Esophagus squamous epithelium (tissue), 4 donors: ENCODE data around the gene CCDC141.
"Not testable (repeated sequence)": the region's sequence is repeated elsewhere in the genome, so short reads cannot be mapped to it uniquely, and the experiment has no call there.

ENCODE experiments used
- CTCF ChIP-seq, 6 experiments: fragments of 450-650 bp in 4 of 6; fragments of 200-600 bp in 2 of 6; sonication (generic) in 2 of 6; IDR thresholded peaks; one replicate each; pipeline ENCODE4 v1.5.1; 2016 to 2019; ENCODE audit warnings: antibody characterized with exemption in 6 of 6, mild to moderate bottlenecking in 4 of 6, moderate library complexity in 4 of 6
- POLR2A ChIP-seq, 4 donors: fragments of 450-650 bp; IDR thresholded peaks; one replicate each; pipeline ENCODE4 v1.6.1; 2017; ENCODE audit warnings: antibody characterized with exemption in 4 of 4, mild to moderate bottlenecking in 4 of 4, moderate library complexity in 3 of 4

GRCh38 chr2:178982652-178983051 is 67.3 kb downstream of the CCDC141 start:
- not testable (repeated sequence) for TF ChIP-seq CTCF, POLR2A (IDR thresholded peaks at IDR 0.05)
